ENCODE measurements around the gene PCDH15.

The PCDH15 gene

GRCh38 chr10:54137396-54137795 is 663.6 kb downstream of the PCDH15 start:
- no peak for DNase-seq (ENCODE audit: low read depth in 2 of 3, low spot score in 2 of 3)

DNA sequence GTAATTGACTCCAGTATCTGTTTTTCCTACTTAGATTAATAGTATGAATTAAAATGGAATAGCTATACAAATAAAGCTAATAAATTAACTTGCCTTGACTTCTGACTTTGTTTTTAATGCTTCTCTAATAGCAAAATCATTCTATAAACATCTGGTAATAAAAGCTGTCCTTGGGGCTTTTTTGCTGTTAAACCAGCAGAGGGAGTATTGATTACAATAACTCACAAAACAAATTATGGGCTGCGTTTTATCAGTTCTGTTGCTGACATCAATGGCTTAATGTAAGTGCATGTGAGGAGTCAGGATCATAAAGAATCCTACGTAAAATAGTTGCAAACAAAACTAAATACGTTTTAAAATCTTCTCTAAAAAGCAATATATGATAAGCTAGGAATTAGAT is 667.8 kb downstream of the PCDH15 start:
- no peak for DNase-seq (ENCODE audit: low read depth in 2 of 3, low spot score in 2 of 3)

DNA sequence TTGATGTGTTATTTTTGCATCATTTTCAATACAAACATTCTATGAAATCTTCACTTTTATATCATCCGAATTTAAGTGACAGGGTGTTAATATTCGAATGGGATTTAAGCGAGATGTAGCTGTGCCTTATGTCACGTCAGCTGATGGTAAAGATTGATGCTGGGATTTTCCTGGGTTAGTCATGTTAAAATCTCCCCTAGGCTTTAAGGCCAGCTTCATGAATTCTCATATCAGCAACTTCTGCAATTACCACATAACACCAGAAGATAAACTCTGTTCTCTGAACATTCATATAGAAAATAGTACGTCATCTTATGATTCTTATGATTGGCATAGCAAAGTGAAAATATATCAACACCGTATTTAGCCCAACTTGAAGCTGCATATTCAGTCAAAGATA is 669.2 kb downstream of the PCDH15 start:
- no peak for DNase-seq (ENCODE audit: low read depth in 2 of 3, low spot score in 2 of 3)

- no peak for DNase-seq (ENCODE audit: low read depth in 2 of 3, low spot score in 2 of 3)
Observed at GRCh38 chr10:54130394-54130793, 670.6 kb downstream of the PCDH15 start.

GRCh38 chr10:54125098-54125747 is 675.8 kb downstream of the PCDH15 start:
- DNase-seq (ENCODE audit: low read depth in 2 of 3, low spot score in 2 of 3): no peak

- DNase-seq (ENCODE audit: low read depth in 2 of 3, low spot score in 2 of 3): no peak
Observed at GRCh38 chr10:54124209-54124885, 676.7 kb downstream of the PCDH15 start.

DNA sequence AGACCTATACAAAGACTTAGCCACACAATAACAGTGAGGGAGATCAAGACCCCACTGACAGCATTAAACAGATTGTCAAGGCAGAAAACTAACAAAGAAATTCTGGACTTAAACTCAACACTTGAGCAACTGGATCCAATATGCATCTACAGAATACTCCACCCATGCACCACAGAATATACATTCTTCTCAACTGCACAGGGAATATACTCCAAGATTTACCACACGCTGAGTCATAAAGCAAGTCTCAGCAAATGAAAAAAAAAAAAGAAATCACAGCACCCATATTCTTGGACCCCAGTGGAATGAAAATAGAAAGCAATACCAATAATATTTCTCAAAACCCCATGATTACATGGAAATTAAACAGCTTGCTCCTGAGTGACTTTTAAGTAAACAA is 680.2 kb downstream of the PCDH15 start:
- DNase-seq (ENCODE audit: low read depth in 2 of 3, low spot score in 2 of 3): no peak

DNA sequence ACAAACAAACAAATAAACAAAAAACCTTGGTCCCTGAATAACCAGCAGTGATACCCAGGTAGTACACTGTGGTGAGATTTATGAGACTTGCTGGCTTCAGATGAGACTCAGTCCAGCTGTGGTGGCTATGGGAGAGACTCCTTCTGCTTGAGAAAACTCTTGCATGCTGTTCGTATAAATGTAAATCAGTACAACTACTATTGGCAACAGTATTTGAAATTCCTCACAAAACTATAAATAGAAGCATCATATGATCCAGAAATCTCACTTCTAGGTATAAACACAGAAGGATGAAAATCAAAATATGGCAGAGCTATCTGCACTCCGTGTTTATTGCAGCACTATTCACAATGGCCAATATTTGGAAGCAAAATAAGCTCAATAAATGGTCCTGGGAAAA is 692.1 kb downstream of the PCDH15 start:
- DNase-seq (ENCODE audit: low read depth in 2 of 3, low spot score in 2 of 3): no peak

GRCh38 chr10:54096892-54097291 is 704.1 kb downstream of the PCDH15 start:
- no peak for DNase-seq (ENCODE audit: low read depth in 2 of 3, low spot score in 2 of 3)

DNA sequence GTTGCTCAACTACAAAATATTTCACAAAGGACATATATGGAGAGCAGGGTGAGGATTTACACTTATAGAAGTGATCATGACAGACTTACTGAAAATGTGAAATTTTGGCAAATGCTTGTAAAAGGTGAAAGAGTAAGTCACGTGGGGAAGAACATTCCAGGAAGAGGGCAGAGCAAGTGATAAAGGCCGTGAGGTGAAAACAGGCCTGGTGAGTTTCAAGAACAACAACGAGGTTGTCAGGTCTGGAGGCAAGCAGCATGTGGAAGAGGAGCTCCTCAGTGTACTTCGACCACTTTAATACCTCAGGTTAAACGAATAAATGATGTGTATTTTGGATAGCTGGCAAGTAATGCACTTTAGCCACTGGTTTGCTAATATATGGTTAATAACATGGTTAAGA is 706.7 kb downstream of the PCDH15 start:
- no peak for DNase-seq (ENCODE audit: low read depth in 2 of 3, low spot score in 2 of 3)

- DNase-seq (ENCODE audit: low read depth in 2 of 3, low spot score in 2 of 3): no peak
Observed at GRCh38 chr10:54091237-54091636, 709.8 kb downstream of the PCDH15 start.

GRCh38 chr10:54081950-54082349 is 719.1 kb downstream of the PCDH15 start:
- no peak for DNase-seq (ENCODE audit: low read depth in 2 of 3, low spot score in 2 of 3)

DNA sequence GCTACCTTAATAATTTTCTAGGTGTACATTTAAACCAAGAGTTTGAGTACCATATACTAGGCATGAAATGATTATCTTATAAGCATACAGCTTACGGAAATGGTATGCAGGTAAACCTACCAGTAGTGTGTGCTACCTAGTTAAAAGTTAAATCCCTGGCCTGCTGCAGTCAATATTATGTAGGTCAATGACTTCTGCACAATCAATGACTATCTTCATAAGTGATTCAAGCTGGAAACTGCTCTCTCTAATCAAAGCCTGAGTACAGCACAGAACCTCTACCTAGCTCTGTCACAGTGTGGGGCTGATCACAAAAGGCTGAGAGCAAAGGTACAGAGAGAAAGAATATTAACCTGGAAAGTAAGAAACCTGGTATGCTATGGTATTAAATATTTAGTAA is 733.7 kb downstream of the PCDH15 start:
- no peak for DNase-seq (ENCODE audit: low read depth in 2 of 3, low spot score in 2 of 3)

GRCh38 chr10:54066646-54067045 is 734.4 kb downstream of the PCDH15 start:
- no peak for DNase-seq (ENCODE audit: low read depth in 2 of 3, low spot score in 2 of 3)

GRCh38 chr10:54065106-54065505 is 735.9 kb downstream of the PCDH15 start:
- DNase-seq (ENCODE audit: low read depth in 2 of 3, low spot score in 2 of 3): no peak

DNA sequence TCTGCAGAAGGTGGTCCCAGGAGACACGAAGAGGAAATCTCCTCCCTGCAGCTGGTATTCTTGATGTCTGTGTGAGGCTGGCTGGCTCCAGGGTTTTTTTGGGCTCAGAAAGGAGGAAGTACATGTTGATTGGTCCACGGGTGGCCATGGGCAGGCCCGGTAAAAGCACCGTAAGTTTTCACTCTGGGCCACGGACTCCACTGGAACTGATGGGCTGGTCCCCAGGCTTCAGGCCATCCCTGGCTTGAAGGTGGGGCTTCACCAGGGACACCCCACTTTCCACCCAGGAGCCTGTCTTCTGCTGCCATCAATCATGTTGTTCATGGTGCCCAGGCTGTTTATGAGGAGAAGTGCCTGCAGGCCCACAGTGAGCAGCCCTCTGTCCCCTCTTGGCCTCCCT is 736.8 kb downstream of the PCDH15 start:
- DNase-seq (ENCODE audit: low read depth in 2 of 3, low spot score in 2 of 3): no peak

- no peak for DNase-seq (ENCODE audit: low read depth in 2 of 3, low spot score in 2 of 3)
Observed at GRCh38 chr10:54063514-54063913, 737.5 kb downstream of the PCDH15 start.

GRCh38 chr10:54060572-54060971 is 740.5 kb downstream of the PCDH15 start:
- DNase-seq (ENCODE audit: low read depth in 2 of 3, low spot score in 2 of 3): no peak

DNA sequence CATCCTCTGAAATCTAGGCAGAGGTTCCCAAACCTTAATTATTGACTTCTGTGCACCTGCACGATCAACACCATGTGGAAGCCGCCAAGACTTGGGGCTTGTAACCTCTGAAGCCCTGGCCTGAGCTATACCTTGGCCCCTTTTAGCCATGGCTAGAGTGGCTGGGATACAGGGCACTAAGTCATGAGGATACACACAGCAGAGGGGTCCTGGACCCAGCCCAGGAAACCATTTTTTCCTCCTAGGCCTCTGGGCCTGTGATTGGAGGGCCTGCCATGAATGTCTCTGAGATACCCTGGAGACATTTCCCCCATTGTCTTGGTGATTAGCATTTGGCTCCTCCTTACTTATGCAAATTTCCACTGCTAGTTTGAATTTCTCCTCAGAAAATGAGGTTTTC is 743.7 kb downstream of the PCDH15 start:
- DNase-seq (ENCODE audit: low read depth in 2 of 3, low spot score in 2 of 3): no peak

DNA sequence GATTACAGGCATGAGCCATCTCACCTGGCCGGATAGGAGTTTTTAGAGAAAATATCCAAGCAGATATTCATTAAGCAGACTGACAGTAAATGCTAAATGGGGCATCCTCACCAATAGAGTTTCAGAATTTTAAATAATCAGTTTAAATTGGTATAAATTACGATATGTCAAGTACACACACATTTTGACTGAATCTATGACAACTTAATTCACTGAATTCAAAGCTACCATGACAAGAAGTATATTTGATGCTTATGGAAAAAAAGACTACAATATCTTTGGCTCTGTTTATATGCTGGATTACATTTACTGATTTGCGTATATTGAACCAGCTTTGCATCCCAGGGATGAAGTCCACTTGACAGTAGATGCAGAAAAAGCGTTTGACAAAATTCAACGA is 774.7 kb downstream of the PCDH15 start:
- DNase-seq (ENCODE audit: low read depth in 2 of 3, low spot score in 2 of 3): no peak

DNA sequence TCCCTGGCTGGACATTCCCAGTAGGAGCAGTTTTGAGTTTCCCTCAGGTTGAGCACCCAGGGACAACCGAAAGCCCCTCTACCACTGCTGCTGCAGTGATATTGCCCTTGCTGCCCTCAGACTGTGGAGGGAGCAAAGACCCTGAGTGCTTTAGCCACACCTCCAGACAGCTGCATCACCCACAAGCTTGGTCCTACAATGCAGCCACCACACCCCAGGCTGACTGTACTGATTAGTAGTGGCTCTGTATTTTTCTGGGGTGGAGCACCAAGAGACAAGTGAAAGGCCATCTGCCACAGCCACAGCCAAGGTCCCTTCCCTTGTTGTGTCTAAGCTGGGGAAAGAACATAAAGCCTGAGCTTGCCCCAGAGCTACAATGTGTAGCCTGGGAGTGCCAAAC is 789.9 kb downstream of the PCDH15 start:
- no peak for DNase-seq (ENCODE audit: low read depth in 2 of 3, low spot score in 2 of 3)

DNA sequence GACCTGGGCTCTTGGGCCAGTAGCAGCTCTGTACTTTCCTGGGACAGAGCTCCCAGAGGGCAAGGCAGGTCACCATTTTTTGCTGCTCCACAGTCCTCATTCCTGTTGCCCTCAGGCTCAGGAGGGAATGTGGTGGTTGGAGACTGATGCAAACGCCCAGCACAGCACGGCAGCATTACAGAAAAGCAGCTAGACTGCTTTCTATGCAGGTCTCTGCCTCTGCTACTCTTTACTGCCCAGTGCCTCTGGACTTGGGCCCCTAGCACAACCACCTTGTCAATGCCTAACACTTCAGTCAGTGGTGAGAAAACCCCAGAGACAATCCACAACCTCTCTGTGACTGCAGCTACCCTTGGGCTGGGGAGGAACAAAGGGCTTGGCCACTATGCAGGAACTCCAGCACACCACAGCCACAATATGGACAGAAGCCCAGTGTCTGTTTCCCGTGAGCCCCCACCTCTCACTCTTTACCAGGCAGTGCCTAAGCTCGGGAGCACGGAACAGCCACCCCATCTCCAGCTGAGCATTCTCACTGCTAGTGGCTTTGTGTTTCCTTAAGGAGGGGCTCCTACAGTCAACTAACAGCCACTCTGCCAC is 790.6 kb downstream of the PCDH15 start:
- no peak for DNase-seq (ENCODE audit: low read depth in 2 of 3, low spot score in 2 of 3)

- no peak for DNase-seq (ENCODE audit: low read depth in 2 of 3, low spot score in 2 of 3)
Observed at GRCh38 chr10:54009672-54010071, 791.4 kb downstream of the PCDH15 start.
